ENCODE results near the gene EPB42.

The EPB42 gene

DNA sequence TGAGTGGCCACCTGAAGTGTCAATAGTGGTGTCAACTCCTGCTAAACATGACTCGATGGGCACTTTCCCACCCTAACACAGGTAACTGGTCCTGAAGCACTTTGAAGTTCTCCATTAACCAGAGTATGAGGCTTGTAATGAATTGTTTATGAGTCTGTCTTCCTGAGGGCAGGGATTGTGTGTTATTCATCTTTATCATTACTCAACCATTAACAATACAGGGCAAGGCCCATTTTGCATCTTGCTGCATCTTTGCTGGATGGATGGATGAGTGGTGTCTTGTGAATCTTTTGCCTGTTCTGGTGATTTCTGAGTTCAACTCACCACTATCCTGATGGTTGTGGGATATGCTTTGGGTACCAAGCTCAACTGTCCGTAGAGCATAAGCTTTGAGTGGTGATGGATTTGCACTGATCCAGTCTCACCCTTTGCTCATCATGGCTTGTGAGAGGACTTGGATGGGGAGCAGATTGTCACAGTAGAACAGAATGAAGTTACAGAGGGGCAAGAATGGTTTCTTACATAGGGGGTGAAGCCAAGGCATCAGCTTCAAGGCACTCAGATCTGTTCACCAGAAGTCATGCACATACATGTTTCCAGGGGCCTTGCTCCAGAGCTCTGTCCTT, 22.3 kb upstream of the EPB42 start:
- FAIRE-seq, result peak; percentile 43
- TF ChIP-seq PAX5 (IDR thresholded peaks at IDR 0.05; ENCODE audit: insufficient read depth, low read length, severe bottlenecking), result no peak
- TF ChIP-seq POLR2A (IDR thresholded peaks at IDR 0.05; ENCODE audit: low read depth, low read length), result no peak
- TF ChIP-seq SPI1 (IDR thresholded peaks at IDR 0.05; ENCODE audit: low read depth, low read length), result no peak
- no peak for TF ChIP-seq TAF1 (IDR thresholded peaks at IDR 0.05; ENCODE audit: low read depth, low read length)
- no peak for TF ChIP-seq POLR2AphosphoS5 (IDR thresholded peaks at IDR 0.05; ENCODE audit: low read depth, low read length)
- no peak for TF ChIP-seq POU2F2 (IDR thresholded peaks at IDR 0.05; ENCODE audit: low read depth, low read length)

DNA sequence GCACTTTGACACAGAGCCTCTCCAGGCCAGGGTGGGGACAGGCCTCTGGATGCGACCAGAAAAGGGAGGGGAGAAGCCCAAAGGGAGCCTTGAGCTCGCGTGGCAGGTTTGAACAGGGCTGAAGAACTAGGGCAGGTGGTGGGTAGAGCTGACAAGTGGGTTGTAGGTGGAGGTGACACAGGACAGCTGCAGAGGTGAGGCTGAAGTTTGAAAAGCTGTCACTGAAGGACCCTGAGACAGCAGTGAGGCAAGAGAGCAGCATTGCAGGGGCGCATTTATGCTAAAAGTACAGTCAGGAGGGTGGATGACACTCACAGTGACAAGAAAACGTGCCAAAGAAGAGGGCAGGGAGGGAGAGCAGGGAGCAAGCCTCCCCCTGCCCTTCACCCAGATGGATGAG, 21.8 kb upstream of the EPB42 start:
- FAIRE-seq (no peak), DNase-seq (ENCODE audit: insufficient read length, low spot score) (no peak)

More for the DNA sequence above, 22.3 kb upstream of the EPB42 start:
- no peak for DNase-seq (ENCODE audit: insufficient read length, low spot score)

DNA sequence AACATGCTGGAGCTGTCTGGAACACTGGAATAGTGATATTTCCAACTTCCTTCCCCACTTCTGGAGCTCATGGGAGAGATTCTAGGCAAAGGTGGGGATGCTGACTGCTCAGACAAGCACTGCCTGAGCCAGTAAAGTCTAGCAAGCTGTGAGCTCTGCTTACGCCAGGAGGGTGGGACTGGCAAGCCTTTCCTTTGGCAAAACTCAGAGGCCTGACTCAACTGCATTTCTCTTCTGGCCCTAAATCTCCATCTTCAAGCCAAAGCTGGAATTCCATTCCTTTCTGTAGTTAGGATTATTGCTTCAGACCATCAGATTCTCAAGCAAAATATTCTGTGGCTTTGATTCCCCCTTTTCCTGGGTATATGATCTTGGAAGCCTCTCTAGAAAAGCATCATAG, 20.3 kb upstream of the EPB42 start:
- TF ChIP-seq SPI1 (IDR thresholded peaks at IDR 0.05; ENCODE audit: low read depth, low read length) (no peak), PAX5 (IDR thresholded peaks at IDR 0.05; ENCODE audit: insufficient read depth, low read length, severe bottlenecking) (no peak), TAF1 (IDR thresholded peaks at IDR 0.05; ENCODE audit: low read depth, low read length) (no peak), POU2F2 (IDR thresholded peaks at IDR 0.05; ENCODE audit: low read depth, low read length) (no peak), POLR2A (IDR thresholded peaks at IDR 0.05; ENCODE audit: low read depth, low read length) (no peak), POLR2AphosphoS5 (IDR thresholded peaks at IDR 0.05; ENCODE audit: low read depth, low read length) (no peak)
- DNase-seq (ENCODE audit: insufficient read length, low spot score) (no peak), FAIRE-seq (no peak)

More for the DNA sequence above, 21.8 kb upstream of the EPB42 start:
- no peak for TF ChIP-seq POLR2AphosphoS5 (IDR thresholded peaks at IDR 0.05; ENCODE audit: low read depth, low read length)
- TF ChIP-seq PAX5 (IDR thresholded peaks at IDR 0.05; ENCODE audit: insufficient read depth, low read length, severe bottlenecking), result no peak
- no peak for TF ChIP-seq TAF1 (IDR thresholded peaks at IDR 0.05; ENCODE audit: low read depth, low read length)
- TF ChIP-seq POLR2A (IDR thresholded peaks at IDR 0.05; ENCODE audit: low read depth, low read length), result no peak
- no peak for TF ChIP-seq SPI1 (IDR thresholded peaks at IDR 0.05; ENCODE audit: low read depth, low read length)
- no peak for TF ChIP-seq POU2F2 (IDR thresholded peaks at IDR 0.05; ENCODE audit: low read depth, low read length)

DNA sequence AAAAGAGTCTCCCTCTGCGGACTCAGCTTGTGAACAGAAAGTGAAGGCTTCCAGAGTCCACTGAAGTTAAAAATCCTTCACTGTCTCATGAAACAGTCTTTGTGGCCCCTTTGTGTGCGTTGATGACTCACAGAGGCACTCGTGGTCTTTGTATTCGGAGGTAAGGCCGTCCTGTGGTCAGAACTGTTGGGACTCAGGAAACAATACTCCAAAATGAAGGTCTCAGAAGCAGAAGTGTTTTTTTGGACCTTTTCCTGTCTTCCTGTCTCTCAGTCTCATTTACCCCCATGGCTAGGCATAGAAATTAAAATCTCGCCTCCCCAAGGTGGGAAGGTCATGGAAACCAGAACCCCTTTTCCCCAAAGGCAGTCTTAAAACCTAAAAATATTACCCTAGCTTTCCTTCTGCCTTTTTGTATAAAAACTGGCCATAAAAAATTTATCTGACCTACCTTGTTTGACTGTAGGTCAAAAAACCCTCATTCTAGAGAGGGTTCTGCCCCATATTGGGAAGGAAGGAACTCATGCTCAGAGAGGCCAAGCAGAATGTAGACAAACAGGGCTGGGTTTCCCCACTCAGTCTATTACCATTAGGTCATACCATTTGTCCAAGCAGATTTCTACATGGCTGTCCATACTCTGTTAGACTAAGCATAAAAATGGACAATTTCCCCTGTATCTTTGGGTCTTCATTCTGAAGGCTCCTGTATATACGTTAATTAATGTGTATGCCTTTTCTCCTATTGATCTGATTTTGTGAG, 19.1 kb upstream of the EPB42 start:
- FAIRE-seq (peak; percentile 52), DNase-seq (ENCODE audit: insufficient read length, low spot score) (no peak)
- peak; percentile 48 for TF ChIP-seq SPI1 (IDR thresholded peaks at IDR 0.05; ENCODE audit: low read depth, low read length)
- TF ChIP-seq PAX5 (IDR thresholded peaks at IDR 0.05; ENCODE audit: insufficient read depth, low read length, severe bottlenecking), result no peak

DNA sequence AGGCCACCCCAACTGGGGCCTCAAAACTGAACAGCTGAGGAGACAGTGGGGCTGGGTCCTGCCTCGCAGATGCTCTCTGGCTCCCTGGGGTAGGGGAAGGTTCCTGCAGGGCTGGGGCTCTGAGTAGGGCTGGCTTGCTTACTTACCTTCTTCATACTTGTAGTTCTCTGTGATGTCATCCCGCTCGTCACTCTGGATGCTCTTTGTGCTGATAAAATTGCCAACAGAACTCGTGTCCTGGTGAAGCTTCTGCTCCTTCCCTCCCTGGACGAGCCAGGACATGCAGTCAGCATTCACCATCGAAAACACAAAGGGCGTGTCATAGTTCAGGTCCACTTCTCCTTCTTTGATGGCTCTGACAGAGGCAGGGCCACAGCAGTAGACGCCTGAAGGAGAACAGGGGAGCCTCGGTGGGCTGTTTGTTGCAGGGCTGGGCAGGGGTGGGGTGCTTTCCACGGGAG, 17.9 kb upstream of the EPB42 start:
- DNase-seq (ENCODE audit: insufficient read length, low spot score), result no peak
- peak; percentile 16 for FAIRE-seq
- no peak for TF ChIP-seq POU2F2 (IDR thresholded peaks at IDR 0.05; ENCODE audit: low read depth, low read length)
- TF ChIP-seq PAX5 (IDR thresholded peaks at IDR 0.05; ENCODE audit: insufficient read depth, low read length, severe bottlenecking), result no peak
- TF ChIP-seq POLR2A (IDR thresholded peaks at IDR 0.05; ENCODE audit: low read depth, low read length), result no peak

DNA sequence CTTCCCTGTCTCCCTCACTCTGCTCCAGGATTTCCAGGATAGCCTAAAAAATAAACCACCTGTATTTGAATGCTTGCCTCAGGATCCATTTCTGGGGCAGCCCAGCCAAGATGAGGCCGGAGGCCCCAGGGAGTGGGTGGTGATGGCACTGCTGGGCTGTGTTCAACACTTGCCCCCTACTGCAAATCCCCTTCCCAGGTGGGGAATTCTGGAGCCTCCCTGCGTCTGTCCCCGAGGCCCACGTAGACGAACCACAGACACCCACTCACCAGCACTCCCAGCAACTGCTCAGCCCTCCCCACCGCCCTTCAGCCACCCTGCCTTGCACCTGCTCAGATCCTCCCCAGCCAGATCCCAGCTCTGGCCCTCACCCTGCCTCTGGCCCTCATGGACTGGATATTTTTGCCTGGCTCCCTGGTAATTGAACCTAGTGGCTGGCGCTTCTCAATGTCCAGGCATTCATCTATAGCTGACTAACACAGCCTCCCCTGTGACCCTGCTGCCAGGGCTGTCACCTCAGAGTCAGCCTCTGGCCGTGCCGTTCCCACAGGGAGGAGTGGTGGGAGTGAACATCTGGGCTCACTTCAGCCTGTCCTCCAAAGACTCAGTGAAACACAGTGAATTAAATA, 17.1 kb upstream of the EPB42 start:
- FAIRE-seq (no peak), DNase-seq (ENCODE audit: insufficient read length, low spot score) (no peak)
- TF ChIP-seq TAF1 (IDR thresholded peaks at IDR 0.05; ENCODE audit: low read depth, low read length), result no peak
- no peak for TF ChIP-seq POLR2A (IDR thresholded peaks at IDR 0.05; ENCODE audit: low read depth, low read length)
- TF ChIP-seq SPI1 (IDR thresholded peaks at IDR 0.05; ENCODE audit: low read depth, low read length), result no peak
- no peak for TF ChIP-seq POLR2AphosphoS5 (IDR thresholded peaks at IDR 0.05; ENCODE audit: low read depth, low read length)
- TF ChIP-seq PAX5 (IDR thresholded peaks at IDR 0.05; ENCODE audit: insufficient read depth, low read length, severe bottlenecking), result no peak
- no peak for TF ChIP-seq POU2F2 (IDR thresholded peaks at IDR 0.05; ENCODE audit: low read depth, low read length)

DNA sequence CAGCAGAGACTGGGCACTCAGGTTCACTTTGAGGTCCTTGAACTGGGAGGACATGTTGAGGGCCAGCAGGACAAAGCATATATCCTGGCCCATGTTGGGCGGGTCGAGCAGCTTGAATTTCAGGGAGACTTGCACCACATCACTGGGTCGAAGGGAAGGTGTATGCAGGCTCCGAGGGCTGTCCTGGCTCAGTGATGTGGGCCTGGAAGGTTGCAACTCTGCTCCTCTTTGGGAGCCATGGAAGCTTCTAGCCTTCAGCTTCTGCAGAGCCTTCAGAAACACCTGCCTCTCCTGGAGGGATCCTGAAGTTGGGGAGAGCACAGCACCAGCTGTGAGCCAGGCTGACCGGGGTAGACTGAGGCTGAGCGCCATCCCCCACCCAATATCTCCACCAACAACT, 14.7 kb upstream of the EPB42 start:
- FAIRE-seq (no peak), DNase-seq (ENCODE audit: insufficient read length, low spot score) (no peak)
- TF ChIP-seq POLR2A (IDR thresholded peaks at IDR 0.05; ENCODE audit: low read depth, low read length) (no peak), POU2F2 (IDR thresholded peaks at IDR 0.05; ENCODE audit: low read depth, low read length) (no peak), PAX5 (IDR thresholded peaks at IDR 0.05; ENCODE audit: insufficient read depth, low read length, severe bottlenecking) (no peak), TAF1 (IDR thresholded peaks at IDR 0.05; ENCODE audit: low read depth, low read length) (no peak), POLR2AphosphoS5 (IDR thresholded peaks at IDR 0.05; ENCODE audit: low read depth, low read length) (no peak), SPI1 (IDR thresholded peaks at IDR 0.05; ENCODE audit: low read depth, low read length) (no peak)

DNA sequence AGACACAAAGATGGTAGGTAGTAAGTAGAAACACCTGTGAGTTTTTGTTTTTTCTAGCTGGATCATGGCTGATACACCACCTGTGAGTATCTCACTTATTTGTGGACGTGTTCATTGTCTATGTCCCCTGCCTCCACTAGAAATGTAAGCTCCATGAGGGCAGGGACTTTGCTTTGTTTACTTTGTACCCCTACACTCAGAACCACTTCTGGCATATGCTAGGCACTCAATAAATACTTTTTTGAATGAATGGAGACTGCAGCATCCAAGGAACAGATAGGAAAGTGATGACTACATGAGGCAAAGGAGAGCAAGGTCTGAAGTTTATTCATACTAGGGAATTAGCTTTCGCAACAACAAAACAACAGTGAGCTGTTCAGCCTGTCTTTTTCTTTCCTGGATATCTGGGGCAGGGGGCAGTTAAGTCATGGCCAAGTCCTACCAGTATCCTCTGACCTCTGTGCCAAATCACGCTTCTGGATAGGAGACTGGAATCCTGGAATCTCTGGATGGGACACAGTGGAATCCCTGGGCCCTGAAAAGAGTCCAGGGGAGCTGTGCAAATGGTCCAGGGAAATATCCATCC, 11.6 kb upstream of the EPB42 start:
- no peak for DNase-seq (ENCODE audit: insufficient read length, low spot score)
- no peak for TF ChIP-seq POLR2A (IDR thresholded peaks at IDR 0.05; ENCODE audit: low read depth, low read length)
- TF ChIP-seq PAX5 (IDR thresholded peaks at IDR 0.05; ENCODE audit: insufficient read depth, low read length, severe bottlenecking), result no peak
- TF ChIP-seq SPI1 (IDR thresholded peaks at IDR 0.05; ENCODE audit: low read depth, low read length), result no peak
- no peak for TF ChIP-seq TAF1 (IDR thresholded peaks at IDR 0.05; ENCODE audit: low read depth, low read length)
- TF ChIP-seq POU2F2 (IDR thresholded peaks at IDR 0.05; ENCODE audit: low read depth, low read length), result no peak
- no peak for TF ChIP-seq POLR2AphosphoS5 (IDR thresholded peaks at IDR 0.05; ENCODE audit: low read depth, low read length)
- no peak for FAIRE-seq

DNA sequence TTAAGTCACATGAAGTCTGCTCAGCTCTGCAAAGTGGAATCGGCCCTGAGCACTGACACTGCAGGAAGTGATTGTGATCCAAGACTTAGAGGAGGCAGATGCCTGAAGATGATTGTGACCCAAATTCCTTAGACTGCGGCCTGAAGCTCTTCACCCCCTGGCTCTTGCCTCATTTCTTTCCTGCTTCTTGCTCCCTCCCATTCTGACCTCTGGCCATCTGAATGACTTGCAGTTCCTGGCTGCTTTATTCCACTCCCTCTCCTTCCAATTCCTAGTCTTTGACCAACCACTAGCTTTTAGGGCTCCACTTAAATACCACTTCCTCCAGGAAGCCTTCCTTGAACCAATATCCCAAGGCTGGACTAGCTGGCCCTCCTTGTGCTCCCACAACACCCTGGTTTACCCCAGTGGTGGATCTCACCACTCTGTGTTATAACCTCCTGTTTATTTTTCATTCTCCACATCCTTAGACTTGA, 9.9 kb upstream of the EPB42 start:
- no peak for FAIRE-seq
- no peak for TF ChIP-seq PAX5 (IDR thresholded peaks at IDR 0.05; ENCODE audit: insufficient read depth, low read length, severe bottlenecking)
- TF ChIP-seq POLR2A (IDR thresholded peaks at IDR 0.05; ENCODE audit: low read depth, low read length), result no peak
- no peak for TF ChIP-seq SPI1 (IDR thresholded peaks at IDR 0.05; ENCODE audit: low read depth, low read length)
- no peak for TF ChIP-seq TAF1 (IDR thresholded peaks at IDR 0.05; ENCODE audit: low read depth, low read length)
- TF ChIP-seq POLR2AphosphoS5 (IDR thresholded peaks at IDR 0.05; ENCODE audit: low read depth, low read length), result no peak
- no peak for TF ChIP-seq POU2F2 (IDR thresholded peaks at IDR 0.05; ENCODE audit: low read depth, low read length)
- DNase-seq (ENCODE audit: insufficient read length, low spot score), result no peak

Measured in GM12891 (cell line).